ENCODE results near the gene IGSF9B.

IGSF9B gene

GRCh38 chr11:133930767-133931448 is 25.9 kb downstream of the IGSF9B start:
- no peak overlapping the region for H3K4me3 ChIP-seq (IDR thresholded peaks at IDR 0.05; ENCODE audit: insufficient read depth, low read depth, low read length)
- H3K79me2 ChIP-seq (ENCODE audit: insufficient read depth, low read depth): no peaks in the 10 kb centered on the region
- H3K4me1 ChIP-seq (ENCODE audit: low read depth, poor library complexity, severe bottlenecking): peaks cover 8% of the 10 kb centered on the region
- TF ChIP-seq, protein P1, sequence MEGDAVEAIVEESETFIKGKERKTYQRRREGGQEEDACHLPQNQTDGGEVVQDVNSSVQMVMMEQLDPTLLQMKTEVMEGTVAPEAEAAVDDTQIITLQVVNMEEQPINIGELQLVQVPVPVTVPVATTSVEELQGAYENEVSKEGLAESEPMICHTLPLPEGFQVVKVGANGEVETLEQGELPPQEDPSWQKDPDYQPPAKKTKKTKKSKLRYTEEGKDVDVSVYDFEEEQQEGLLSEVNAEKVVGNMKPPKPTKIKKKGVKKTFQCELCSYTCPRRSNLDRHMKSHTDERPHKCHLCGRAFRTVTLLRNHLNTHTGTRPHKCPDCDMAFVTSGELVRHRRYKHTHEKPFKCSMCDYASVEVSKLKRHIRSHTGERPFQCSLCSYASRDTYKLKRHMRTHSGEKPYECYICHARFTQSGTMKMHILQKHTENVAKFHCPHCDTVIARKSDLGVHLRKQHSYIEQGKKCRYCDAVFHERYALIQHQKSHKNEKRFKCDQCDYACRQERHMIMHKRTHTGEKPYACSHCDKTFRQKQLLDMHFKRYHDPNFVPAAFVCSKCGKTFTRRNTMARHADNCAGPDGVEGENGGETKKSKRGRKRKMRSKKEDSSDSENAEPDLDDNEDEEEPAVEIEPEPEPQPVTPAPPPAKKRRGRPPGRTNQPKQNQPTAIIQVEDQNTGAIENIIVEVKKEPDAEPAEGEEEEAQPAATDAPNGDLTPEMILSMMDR (conservative IDR thresholded peaks at IDR 0.05; ENCODE audit: low read depth, low read length): no peak
- H2AFZ ChIP-seq (ENCODE audit: low read depth): no peak overlapping the region
- H3K36me3 ChIP-seq (ENCODE audit: insufficient read depth): no peaks in the 10 kb centered on the region
- no peak overlapping the region for H3K27ac ChIP-seq
- H3K4me2 ChIP-seq: no peak overlapping the region
- no peaks in the 10 kb centered on the region for H4K20me1 ChIP-seq (ENCODE audit: insufficient read depth)
- H3K9ac ChIP-seq: no peak overlapping the region
- no peaks in the 10 kb centered on the region for H3K27me3 ChIP-seq (ENCODE audit: insufficient read depth, low read depth)

DNA sequence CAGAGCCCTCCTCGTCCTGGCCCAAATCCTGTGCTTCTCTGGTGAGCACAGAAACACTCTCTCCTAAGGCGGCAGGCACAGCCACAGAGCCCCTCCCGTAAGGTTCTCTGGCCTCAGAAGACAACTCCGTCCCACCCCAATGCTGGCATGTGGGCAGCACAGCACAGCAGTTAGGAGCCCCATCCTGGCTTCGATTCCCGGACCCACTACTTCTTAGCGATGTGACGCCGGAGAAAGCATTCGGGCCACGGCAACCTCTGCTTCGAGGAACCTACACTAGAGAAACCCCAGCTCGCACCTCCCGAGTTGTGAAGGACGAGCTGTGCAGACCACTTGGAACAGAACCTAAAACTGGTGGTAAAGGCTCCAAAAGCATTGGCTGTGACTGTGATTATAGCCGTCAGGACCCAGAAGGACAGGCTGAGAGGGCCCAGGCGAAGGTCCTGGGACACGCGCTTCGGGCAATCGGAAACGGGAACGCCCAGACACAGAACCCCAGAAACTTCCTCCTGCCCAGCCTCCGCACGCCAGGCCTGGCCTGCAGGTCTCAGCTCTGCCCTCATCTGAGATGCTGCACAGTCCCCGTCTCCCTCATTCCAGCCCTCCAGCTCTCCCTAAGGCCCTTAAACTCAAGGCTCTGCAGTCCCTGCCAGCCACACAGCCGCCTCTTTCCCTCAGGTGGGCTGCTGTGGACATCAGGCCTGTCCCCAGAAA is 26.6 kb downstream of the IGSF9B start:
- Histone ChIP-seq H3K27ac (no peak overlapping the region), H3K4me2 (no peak overlapping the region), H2AFZ (ENCODE audit: low read depth) (no peak overlapping the region), H3K79me2 (ENCODE audit: insufficient read depth, low read depth) (no peaks in the 10 kb centered on the region), H3K9ac (no peak overlapping the region), H4K20me1 (ENCODE audit: insufficient read depth) (no peaks in the 10 kb centered on the region), H3K27me3 (ENCODE audit: insufficient read depth, low read depth) (no peaks in the 10 kb centered on the region), H3K36me3 (ENCODE audit: insufficient read depth) (no peaks in the 10 kb centered on the region), H3K4me1 (ENCODE audit: low read depth, poor library complexity, severe bottlenecking) (peaks cover 8% of the 10 kb centered on the region), H3K4me3 (IDR thresholded peaks at IDR 0.05; ENCODE audit: insufficient read depth, low read depth, low read length) (no peak overlapping the region)
- TF ChIP-seq, protein P1 (conservative IDR thresholded peaks at IDR 0.05; ENCODE audit: low read depth, low read length): no peak

- Histone ChIP-seq H3K36me3 (ENCODE audit: insufficient read depth) (no peaks in the 10 kb centered on the region), H4K20me1 (ENCODE audit: insufficient read depth) (no peaks in the 10 kb centered on the region), H3K79me2 (ENCODE audit: insufficient read depth, low read depth) (no peaks in the 10 kb centered on the region), H3K27me3 (ENCODE audit: insufficient read depth, low read depth) (no peaks in the 10 kb centered on the region), H2AFZ (ENCODE audit: low read depth) (no peak overlapping the region), H3K9ac (no peak overlapping the region), H3K4me3 (IDR thresholded peaks at IDR 0.05; ENCODE audit: insufficient read depth, low read depth, low read length) (no peak overlapping the region), H3K27ac (no peak overlapping the region), H3K4me2 (no peak overlapping the region), H3K4me1 (ENCODE audit: low read depth, poor library complexity, severe bottlenecking) (peaks cover 8% of the 10 kb centered on the region)
- TF ChIP-seq, protein P1 (conservative IDR thresholded peaks at IDR 0.05; ENCODE audit: low read depth, low read length): no peak
These were observed 27.2 kb downstream of the IGSF9B start for GRCh38 chr11:133929401-133930052.

DNA sequence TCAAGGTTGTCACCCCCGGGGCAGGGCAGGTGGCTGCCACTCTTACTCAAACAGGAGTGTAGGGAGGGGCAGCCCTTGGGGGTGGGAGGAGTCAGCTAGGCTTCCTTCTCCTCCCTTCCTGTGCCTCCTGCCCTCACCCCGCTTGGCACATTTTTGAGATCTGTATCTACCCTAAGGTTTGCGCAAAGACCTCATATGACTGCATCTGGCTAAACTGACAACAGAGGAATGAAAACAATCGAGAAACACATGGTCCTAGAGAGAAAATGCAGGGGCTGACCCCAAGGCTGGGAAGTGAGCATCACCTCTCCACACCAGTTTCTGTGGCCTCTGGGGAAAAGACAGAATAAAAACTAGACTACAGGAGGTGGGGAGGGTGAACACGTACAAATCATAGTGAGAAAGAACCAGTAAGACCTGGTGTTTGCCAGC is 28.1 kb downstream of the IGSF9B start:
- Histone ChIP-seq H3K4me1 (ENCODE audit: low read depth, poor library complexity, severe bottlenecking) (peaks cover 8% of the 10 kb centered on the region), H3K27me3 (ENCODE audit: insufficient read depth, low read depth) (no peaks in the 10 kb centered on the region), H3K4me2 (peak overlapping the region; percentile 60)

More for the DNA sequence above, 28.1 kb downstream of the IGSF9B start:
- Histone ChIP-seq H3K9ac (peak overlapping the region; percentile 56), H2AFZ (ENCODE audit: low read depth) (peak overlapping the region; percentile 61), H3K36me3 (ENCODE audit: insufficient read depth) (no peaks in the 10 kb centered on the region), H3K79me2 (ENCODE audit: insufficient read depth, low read depth) (no peaks in the 10 kb centered on the region), H3K27ac (peak overlapping the region; percentile 32; the same call in 1 of the 2 replicates), H4K20me1 (ENCODE audit: insufficient read depth) (no peaks in the 10 kb centered on the region), H3K4me3 (IDR thresholded peaks at IDR 0.05; ENCODE audit: insufficient read depth, low read depth, low read length) (no peak overlapping the region)
- TF ChIP-seq, protein P1 (conservative IDR thresholded peaks at IDR 0.05; ENCODE audit: low read depth, low read length): no peak
